Measurements from ENCODE around the gene TRAPPC2L.
"Not testable (repeated sequence)": the region's sequence is repeated elsewhere in the genome, so short reads cannot be mapped to it uniquely, and the experiment has no call there.

The TRAPPC2L gene

DNA sequence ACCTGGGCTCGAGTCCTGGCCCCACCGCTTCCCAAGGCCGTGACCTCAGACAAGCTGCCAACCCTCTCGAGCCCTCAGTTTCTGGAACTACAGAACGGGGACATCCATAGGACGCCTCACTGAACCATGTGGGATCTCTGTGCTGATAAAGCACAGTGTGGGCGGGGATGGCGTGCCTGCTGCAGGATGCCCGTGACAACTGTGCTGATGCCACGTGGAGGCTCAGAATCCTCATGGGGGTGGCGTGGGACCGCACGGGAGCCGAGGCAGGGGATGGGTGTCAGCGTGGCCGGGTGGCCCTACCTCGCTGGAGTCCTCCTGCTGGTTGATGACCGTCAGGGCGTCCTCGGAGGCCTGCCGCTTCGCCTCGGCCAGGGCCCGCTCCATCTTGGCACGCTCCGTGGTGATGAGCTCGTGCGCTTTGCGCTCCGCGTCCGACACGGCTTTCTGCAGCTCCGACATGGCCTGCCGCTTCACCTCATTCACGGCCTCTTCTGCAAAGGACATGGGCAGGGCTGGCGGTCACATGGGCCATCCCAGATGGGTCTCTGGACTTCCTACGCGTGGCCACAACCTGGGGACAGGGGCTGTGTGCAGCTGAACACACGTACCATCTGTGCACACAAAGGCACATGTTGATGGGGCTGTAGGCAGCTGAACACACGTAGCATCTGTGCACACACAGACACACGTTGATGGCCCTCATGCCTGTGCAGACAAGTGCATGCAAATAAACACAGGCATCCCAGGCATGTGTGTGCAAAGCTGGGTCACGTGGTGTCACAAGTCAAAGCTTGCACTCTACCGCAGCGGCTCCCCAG is 22.2 kb downstream of the TRAPPC2L start:
- no peak for DNase-seq (ENCODE audit: low spot score)

DNA sequence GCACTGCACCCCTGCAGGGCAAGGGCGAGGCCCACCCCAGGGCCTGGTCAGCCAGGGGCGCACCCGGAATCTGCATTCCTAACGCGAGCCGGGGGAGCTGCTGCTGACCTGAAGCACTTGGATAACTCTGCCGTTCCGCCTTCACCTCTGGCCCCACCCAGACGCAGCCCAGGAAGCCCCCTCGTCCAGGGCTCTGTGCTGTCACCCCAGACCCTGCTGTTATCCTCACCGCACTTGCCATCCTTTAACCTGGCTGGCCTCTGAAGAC is 22.8 kb downstream of the TRAPPC2L start:
- no peak for DNase-seq (ENCODE audit: low spot score)

DNA sequence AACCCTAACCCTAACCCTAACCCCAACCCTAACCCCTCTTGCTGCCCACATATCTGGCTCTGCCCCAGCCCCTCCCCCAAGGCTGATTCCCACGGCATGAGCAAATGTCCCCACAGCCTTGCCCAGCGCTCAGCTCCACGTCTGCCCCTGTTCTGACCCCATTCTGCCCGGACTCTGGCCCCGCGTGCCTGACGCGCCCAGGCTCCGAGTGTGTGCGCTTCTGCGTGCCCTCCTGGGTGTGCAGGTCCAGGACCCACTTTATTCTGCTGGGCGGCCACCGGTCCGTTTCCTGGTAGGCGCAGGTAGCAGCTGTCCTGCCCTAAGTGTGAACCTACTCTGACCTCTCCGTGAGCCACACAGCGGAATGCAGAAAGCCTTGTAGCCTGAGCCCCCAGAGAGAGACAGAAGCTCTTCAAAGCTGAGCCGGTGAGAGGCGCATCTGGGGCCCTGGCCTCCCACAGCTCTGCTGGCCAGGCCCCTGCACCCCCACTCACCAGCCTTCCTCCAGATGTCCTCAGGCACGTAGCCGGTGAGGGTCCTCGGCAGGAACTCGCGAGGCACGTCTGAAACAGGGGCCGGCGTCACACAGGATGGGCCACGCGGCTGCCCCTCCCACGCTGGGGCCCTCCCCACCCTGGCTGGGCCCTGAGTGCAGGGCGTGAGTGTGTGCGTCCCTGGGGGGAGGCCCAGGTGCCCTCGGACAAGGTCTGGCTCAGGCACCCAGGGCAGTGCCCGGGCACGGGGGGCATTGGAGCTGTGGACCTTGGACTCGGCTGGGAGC is 23.5 kb downstream of the TRAPPC2L start:
- DNase-seq (ENCODE audit: low spot score): no peak

DNA sequence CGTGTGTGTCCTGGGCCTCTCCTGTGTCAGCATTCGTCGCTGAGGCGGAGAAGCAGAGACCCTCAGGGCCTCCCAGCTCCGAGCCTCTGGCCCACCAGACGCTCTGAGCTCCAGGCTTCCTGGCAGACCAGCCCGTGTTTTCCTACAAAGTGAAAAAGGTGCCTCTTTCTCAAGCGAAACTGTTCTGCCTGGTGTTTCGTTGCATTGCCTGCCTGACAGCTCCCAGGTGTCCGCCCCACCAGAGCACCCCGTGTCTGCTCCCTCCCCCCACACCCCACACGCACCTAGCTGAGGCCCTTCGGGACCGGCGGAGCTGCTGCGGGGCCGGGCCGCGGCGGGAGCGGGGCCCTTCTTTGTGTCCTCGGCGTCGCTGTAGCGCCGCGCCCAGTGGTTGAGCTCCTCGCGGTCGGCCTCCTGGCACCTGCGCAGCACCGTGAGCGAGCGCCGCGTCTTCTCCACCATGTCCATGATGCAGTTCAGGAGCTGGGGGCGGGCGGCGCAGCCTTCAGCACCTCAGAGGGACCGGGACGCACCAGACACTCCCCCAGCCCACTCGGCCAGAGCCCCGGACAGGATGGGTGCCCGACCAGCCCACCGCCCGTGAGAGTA is 24.2 kb downstream of the TRAPPC2L start:
- DNase-seq (ENCODE audit: low spot score): no peak

DNA sequence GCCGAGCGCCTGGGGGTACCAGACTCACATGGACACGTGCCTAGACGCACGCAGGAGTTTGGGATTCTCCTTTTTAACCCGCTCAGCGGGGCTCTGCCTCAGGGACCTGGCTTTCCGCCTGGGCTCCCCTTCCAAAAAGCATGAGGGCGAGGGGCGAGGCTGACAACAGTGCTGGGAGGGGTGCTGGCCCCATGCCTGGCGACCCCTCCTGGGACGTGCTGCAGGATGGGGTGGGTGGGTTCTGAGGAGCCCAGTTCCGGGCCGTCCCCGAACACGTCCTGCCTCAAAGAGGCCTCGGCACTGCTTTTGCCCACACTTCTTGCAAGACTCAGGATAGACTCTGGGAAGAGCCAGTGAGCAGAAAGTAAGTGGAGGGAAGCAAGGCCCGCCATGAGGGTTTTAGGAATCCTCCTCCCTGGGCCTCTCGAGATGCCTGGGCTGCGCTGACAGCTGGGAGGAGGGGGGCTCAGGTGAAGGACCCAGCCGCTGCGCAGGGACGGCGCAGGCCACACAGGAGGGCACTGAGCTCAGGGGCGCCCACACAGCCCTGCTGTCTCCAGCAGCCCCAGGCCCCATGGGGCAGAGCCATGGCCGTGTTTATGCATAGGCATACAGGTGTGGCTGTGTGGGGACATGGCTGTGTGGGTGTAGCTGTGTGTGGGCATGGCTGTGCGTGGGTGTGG is 24.9 kb downstream of the TRAPPC2L start:
- no peak for DNase-seq (ENCODE audit: low spot score)

DNA sequence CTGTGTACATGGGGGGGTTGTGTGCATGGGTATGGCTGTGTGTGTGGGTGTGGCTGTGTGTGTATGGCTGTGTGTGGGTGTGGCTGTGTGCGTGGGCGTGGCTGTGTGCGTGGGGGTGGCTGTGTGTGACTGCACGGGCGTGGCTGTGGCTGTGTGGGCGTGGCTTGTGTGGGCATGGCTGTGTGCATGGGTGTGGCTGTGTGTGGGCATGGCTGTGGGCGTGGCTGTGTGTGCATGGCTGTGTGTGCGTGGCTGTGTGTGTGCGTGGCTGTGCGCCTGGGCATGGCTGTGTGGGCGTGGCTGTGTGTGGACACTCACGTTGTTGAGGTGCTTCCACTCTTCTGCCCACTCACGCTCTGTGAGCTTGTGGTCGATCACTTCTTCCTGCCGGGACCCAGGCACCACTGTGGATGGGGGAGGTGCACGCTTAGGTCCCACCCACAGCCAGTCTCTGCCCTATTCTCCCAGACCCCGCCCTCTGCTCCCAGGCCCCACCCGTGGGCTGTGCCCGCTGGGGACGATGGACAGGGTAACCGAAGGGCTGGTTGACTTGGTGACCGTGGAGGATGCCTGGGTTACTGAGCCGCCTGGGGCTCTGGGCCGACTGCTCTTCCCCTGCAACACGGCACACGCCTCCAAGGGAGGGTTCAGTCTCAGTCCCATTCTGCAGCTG is 25.6 kb downstream of the TRAPPC2L start:
- peak; percentile 33 for DNase-seq (ENCODE audit: low spot score)

DNA sequence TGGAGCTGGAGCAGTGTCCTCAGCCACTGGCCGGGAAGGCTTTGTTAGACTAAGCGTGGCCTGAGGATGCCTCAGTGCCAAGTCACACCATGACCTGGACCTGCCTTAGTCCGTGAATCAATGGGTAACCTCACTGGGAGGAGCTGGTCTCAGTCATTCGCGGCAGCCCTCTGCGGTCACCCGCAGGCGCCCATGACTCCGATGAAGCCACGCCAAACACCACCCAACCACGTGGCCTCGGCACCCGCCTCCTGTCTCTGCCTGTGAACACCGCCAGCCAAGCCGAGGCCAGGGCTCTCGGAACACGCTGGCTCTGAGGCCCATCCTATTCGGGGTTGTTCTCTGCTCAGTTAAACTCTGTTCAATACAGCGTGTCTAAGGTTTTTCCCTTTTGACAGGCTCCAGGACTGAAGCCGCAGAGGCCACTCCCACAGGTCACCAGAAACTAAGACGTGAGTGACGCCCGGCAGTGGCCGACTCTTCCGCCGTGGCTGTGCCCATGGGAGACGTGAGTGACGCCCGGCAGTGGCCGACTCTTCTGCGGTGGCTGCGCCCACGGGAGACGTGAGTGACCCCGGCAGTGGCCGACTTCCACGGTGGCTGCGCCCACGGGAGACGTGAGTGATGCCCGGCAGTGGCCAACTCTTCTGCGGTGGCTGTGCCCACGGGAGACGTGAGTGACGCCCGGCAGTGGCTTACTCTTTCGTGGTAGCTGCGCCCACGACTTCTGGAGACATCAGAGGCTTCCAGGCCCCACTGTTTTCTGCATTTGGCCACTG is 26.4 kb downstream of the TRAPPC2L start:
- no peak for DNase-seq (ENCODE audit: low spot score)

DNA sequence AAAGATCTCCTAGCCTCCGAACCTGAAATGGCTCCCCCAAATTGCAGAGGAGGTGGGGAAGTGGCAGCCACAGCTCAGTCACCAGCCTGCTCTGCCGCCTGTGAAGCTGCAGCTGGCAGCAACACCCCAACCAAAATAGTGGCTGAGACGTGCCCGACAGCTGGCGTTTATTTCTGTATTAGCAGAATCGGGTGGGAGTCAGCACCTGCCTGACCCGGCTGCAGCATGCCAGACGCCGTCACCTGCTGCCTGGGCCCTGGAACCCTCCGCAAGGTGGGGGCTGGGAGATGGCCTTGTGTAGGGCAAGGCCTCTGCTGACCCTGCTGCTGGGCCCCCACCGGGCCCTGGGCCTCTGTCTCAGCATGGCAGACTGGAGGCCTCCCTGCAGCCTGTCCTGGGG is 27.0 kb downstream of the TRAPPC2L start:
- DNase-seq (ENCODE audit: low spot score): no peak

DNA sequence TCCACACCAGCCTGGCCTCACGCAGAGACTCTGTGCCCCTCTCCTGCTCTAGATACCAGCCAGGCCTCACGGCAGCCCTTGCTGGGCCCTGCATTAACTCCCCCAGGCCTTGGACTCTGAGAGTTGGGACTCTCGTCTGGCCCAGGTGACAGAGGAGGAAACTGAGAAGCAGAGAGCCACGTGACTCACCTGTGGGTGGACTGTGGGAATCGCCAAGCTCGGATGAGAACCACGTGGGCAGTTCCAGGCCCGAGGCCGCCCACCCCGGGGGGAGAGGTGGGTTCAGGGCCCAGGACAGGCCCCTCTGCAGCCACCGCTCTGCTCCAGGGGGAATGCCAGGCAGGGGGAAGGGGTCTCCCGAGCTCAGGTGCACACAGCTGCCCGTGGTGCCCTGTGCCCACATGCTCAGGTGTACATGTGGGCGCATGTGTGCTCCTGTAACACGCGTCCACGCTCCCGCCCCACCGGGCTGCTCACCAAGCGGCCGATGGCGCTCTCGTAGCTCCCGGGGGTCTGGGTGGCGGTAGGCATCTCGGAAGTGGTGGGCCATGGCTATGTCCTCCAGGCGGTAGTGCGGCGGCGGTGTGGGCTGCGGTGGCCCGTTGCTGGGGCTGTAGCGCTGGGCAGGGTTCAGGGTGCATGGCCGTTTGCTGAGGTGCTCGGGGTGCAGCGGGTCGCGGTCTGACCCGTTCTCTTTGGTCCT is 27.8 kb downstream of the TRAPPC2L start:
- no peak for DNase-seq (ENCODE audit: low spot score)

DNA sequence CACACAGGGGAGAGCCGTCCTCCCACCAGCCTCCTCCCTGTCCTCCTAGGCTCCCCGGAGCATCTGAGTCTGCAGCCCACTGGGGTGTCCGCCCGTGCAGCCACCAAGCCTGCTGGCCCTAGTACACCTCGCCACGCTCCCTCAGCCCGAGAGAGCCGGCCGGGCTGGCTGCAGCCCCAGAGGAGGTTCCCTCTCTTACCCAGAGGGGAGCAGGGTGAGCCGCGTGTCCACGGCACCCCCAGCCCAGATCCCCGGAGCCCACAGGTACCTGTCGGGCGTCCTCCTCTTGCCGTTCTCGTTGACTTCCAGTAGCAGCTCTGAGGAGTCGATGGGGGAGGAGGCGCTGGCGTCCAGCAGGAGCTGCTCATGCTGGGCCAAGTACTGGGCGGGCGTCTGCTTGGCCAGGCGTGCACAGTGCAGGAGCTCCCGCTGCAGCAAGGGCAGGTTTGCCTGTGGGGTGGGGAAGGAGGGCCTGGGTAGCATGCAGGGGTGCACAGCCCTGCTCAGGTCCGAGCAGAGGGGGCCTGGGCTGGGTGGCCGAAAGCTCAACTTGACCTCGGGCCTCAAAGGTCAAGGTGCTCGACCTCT is 28.9 kb downstream of the TRAPPC2L start:
- no peak for DNase-seq (ENCODE audit: low spot score)

DNA sequence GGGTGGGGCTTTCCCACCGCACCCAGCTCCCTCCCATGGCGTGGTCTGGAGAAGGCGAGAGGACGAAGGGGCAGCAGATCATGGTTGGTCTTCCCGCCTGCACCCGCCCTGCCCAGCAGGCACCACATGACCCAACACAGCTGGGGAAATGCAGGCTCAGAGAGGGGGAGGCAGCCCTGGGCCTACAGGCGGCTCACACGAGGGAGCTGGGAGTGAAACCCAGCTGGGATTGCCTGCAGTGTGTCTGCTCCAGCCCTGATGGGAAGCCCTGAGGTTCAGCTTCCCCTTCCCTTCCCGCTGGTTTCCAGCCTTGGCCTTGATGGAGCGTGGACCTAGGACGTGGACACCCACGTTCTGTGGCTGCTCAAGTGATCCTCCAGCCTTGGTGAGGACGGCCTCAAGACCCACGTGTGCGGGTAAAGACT is 29.5 kb downstream of the TRAPPC2L start:
- no peak for DNase-seq (ENCODE audit: low spot score)

DNA sequence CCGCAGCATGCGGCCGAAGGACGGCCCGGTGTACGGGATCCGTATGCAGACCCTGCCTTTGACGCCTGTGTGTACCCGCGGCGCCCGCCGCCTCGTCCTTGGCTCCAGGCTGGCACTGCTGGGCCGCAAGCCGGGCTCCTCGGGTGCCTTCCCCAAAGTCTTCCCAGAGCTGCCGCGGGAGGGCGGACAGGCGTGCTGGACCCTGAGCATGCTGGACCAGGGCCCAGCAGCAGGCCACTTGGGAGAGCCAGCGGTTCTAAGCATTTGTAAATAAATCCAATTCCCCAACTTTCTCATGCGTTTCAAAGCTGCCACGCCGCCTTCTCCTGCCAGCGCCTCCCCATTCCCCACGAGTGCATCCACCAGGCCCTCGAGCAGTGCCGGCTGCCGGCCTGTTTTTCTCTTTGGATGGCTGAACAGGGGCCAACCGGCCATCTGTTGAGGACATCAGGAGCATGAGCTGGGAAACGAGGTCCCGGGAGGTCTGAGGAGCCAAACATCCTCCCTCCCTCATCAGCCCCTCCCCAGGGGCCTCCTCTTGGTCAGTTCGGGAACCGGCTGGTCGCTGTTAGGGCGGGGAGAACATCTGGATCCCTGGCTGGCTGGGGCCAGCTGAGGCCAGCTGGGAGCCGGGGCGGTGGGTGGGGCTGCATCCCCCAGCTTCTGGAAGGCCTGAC is 30.1 kb downstream of the TRAPPC2L start:
- DNase-seq (ENCODE audit: low spot score): peak; percentile 50

DNA sequence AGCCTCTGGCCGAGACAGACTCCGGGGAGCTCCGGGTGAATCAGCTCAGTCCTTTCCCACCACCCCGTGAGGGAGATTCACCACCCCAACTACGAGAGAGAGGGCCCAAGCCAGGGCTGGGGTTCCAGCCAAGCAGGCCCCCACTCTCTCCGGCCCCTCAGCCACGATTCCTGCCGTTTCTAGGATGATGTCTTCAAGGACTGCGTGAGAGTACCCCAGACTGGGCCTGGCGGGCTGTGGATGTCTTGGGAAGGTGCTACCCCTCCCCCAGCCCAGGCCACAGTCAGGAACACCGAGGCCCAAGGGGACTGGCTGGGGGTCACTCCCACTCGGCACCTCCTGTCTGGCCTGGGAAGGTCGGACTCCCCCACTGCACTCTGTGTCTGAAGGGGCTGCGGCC is 31.1 kb downstream of the TRAPPC2L start:
- no peak for DNase-seq (ENCODE audit: low spot score)

DNA sequence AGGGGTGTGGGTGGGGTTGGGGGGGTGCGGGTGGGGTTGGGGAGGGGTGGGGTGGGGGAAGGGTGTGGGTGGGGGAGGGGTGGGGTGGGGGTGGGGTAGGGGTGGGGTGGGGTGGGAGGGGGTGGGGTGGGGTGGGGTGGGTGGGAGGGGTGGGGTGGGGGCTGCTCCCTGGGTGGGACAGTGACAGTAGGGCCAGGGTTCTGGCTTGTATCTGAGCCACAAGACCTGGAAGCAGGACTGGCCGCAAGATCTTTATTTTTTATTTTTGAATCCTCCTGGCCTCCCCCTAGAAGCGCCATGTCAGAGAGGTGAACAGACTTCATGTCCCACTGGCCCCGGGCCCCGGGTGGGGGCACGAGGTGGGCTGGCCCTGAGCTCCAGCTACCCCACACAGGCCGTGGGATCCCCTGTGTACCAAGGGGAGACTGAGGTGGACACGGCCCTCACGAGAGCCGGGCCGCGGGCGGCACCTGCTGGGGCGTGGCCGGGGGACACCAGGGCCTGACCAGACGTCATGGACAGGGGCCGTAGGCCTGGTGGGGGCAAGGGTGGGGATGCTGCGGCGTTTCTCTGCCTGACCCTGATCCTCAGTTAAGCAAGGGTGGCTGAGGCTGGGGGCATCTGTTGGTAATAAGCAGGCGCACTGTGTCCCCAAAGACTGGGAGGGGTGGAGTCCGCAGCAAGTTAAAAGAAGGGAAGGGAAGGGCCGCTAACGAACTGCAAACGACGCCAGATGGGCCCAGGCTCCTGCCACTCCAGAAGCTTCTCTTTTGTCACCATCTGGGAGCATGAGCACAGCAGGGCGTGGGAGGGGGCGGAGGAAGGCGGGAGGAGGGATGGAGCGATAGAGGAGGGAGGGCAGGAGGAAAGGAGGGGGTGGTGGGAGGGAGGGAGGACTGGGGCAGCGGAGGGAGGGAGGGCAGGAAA is 31.8 kb downstream of the TRAPPC2L start:
- DNase-seq (ENCODE audit: low spot score): no peak

DNA sequence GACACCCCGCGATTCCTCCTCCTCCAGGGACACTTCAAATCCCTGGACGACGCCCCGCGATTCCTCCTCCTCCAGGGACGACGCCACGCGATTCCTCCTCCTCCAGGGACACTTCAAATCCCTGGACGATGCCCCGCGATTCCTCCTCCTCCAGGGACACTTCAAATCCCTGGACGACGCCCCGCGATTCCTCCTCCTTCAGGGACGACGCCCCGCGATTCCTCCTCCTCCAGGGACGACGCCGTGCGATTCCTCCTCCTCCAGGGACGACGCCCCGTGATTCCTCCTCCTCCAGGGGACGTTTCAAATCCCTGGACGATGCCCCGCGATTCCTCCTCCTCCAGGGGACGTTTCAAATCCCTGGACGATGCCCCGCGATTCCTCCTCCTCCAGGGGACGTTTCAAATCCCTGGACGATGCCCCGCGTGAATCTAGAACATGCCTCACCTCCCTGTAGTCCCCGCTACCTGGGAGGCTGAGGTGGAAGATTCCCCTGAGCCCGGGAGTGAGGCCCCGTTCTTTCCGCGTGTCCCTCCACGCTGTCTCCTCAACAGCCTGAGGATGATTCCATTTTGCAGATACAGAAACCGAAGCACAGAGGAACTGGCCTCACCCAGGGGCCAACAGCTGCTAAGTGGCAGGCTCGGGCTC is 32.9 kb downstream of the TRAPPC2L start:
- DNase-seq (ENCODE audit: low spot score): not testable (repeated sequence)

DNA sequence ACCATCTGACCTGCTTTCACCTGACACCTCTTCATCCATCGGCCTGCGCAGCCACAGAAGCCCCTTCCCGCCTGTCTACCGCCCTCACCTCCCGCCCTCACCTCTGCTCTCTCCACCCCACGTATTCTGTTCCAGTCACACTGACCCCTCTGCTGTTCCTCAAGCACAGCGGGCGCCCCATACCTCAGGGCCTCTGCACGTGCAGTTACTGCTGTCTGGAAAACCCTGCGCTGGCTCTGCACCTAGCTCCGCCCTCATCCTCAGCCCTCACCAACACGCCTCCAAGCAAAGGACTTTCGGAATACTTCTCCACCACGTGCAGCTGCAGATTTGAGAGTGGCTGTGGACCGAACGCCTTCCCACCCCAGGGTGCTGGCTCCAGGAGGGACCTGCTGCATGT is 34.2 kb downstream of the TRAPPC2L start:
- DNase-seq (ENCODE audit: low spot score): no peak

DNA sequence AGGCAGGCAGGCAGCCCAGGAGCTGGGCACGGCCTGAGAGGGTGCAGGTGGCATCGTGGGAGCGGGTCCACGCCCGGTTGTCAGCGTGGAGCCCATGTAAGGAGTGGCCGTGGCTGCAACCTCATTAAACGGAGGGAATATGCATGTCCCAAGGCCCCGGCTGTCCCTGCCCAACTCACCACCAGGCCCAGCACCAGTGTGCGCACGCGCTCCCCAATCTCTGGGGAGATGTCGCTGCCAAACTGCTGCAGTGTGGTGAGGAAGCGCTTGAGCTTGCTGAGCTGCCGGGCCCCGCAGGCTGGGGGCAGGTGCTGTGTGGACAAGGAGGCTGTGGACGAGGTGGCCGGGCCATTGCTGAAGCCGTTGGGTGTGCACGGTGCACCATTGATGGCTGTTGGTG is 35.1 kb downstream of the TRAPPC2L start:
- DNase-seq (ENCODE audit: low spot score): no peak
